ENCODE data around the gene PPP1R13B. TPM values are rescaled to one million over a fixed set of nuclear protein-coding genes. Genes with fewer than 3 reads are reported as not detected.

The PPP1R13B gene
- total and polyA plus RNA-seq, 11 donors, result 27.5 to 96.2 (median 75.4) TPM

DNA sequence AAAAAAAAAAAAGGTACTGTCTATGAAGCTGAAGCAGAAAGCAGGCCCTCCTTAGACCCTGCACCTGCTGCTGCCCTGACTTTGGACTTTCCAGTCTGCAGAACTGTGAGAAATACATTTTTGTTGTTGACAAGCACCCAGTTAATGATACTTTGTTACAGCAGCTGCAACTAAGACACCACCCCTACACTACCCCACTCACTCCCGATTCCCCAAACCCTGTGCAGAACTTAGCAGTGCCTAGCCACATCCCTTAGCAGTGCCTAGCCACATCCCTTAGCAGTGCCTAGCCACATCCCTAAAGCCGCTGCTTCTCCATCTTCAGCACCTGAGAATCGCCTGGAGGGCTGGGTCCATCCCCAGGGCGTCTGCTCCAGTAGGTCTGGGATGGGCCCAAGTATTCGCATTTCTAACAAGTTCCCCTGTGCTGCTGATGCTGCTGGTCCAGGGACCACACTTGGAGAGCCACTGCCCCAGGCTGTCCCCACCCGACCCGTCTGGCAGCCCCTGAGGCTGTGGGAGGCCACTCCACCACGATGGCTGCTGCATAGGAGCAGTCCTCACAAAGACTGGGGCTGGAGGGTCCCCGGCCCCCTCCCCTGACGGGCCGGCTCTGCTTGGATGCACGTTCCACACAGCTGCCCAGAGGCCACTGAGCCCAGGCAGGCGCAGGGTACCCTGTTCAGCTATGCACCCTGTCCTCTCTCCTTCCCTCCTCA lies 10.8 kb upstream of the PPP1R13B start:
- DNase-seq (peak in 1 of 5 donors; percentile 15), ATAC-seq (no peak)
- intact Hi-C loops (cut with DNase I), result no loop called here
- Histone ChIP-seq H3K4me3 (no peak overlapping the region), H3K9me3 (no peaks in the 10 kb centered on the region), H3K27me3 (no peaks in the 10 kb centered on the region), H3K36me3 (no peaks in the 10 kb centered on the region), H3K4me1 (peaks cover 5 to 47% (median 20%) of the 10 kb centered on the region in 12 donors), H3K27ac (no peak overlapping the region)
- 84 to 93% (median 91%) methylated on average over 11 to 13 of the region's 13 CpGs for WGBS, 4 donors
- TF ChIP-seq, protein P1, sequence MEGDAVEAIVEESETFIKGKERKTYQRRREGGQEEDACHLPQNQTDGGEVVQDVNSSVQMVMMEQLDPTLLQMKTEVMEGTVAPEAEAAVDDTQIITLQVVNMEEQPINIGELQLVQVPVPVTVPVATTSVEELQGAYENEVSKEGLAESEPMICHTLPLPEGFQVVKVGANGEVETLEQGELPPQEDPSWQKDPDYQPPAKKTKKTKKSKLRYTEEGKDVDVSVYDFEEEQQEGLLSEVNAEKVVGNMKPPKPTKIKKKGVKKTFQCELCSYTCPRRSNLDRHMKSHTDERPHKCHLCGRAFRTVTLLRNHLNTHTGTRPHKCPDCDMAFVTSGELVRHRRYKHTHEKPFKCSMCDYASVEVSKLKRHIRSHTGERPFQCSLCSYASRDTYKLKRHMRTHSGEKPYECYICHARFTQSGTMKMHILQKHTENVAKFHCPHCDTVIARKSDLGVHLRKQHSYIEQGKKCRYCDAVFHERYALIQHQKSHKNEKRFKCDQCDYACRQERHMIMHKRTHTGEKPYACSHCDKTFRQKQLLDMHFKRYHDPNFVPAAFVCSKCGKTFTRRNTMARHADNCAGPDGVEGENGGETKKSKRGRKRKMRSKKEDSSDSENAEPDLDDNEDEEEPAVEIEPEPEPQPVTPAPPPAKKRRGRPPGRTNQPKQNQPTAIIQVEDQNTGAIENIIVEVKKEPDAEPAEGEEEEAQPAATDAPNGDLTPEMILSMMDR (IDR thresholded peaks at IDR 0.05), result no peak
- no peak for TF ChIP-seq POLR2A (IDR thresholded peaks at IDR 0.05)

- Histone ChIP-seq H3K4me1 (peaks cover 5 to 44% (median 20%) of the 10 kb centered on the region in 12 donors), H3K36me3 (no peaks in the 10 kb centered on the region), H3K4me3 (no peak overlapping the region), H3K27me3 (no peaks in the 10 kb centered on the region), H3K27ac (no peak overlapping the region), H3K9me3 (no peaks in the 10 kb centered on the region)
- 79 to 98% (median 89%) methylated on average over 5 to 6 of the region's 6 CpGs for WGBS, 4 donors
- ATAC-seq (no peak), DNase-seq (no peak)
- TF ChIP-seq POLR2A (IDR thresholded peaks at IDR 0.05), result no peak
- TF ChIP-seq, protein P1 (IDR thresholded peaks at IDR 0.05), result no peak
- intact Hi-C loops (cut with DNase I), result no loop called here
Observed at GRCh38 chr14:103857256-103857655, 9.9 kb upstream of the PPP1R13B start.

DNA sequence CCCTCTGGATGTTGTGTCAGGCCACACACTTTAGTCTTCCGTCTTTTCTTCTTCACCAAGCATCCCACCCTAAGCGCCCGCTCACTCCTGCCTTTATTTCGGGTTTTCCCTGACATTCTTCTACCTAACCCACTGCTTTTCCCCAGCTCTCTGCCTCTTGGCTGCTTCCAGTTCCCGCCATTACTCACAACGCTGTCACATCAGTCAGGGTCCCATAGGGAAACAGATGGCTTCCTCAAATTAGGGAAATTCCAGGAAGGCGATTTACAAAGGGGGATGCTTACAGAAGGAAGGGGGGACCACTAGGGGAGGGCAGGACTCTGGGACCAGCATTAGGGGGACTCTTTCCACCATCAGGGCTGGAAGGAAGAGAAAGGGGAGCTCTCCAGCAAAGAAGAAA lies 9.2 kb upstream of the PPP1R13B start:
- TF ChIP-seq, protein P1 (IDR thresholded peaks at IDR 0.05), result no peak
- no peak for TF ChIP-seq POLR2A (IDR thresholded peaks at IDR 0.05)
- intact Hi-C loops (cut with DNase I), result no loop called here
- 55 to 63% (median 61%) methylated on average over 7 of the region's 7 CpGs for WGBS, 4 donors
- ATAC-seq (no peak), DNase-seq (no peak)
- no peaks in the 10 kb centered on the region for H3K36me3 ChIP-seq
- H3K27me3 ChIP-seq, result no peaks in the 10 kb centered on the region
- H3K9me3 ChIP-seq, result no peaks in the 10 kb centered on the region
- no peak overlapping the region for H3K4me3 ChIP-seq
- H3K27ac ChIP-seq, result peak overlapping the region in 1 of 12 donors; percentile 73
- H3K4me1 ChIP-seq, result peaks cover 5 to 38% (median 20%) of the 10 kb centered on the region in 12 donors

DNA sequence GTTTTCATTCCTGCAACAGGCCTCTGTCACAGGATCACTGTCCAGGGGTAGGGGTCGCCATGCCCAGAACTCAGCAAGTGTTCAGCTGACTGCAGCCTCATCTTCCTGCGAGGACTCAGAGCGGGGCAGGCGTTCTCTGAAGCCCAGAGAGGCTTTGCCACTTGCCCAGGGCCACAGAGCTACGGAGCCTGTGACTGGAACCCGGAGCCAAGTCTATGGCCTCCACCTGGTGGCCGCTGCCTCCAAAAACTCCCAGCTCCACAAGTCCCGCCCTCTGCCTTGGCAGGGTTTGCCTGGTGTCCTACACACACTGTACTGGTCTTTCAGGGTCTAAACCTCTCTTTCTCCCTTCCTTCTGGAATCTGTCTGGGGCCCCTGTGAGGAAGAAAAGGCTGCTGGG lies 8.7 kb upstream of the PPP1R13B start:
- no peak for ATAC-seq
- Histone ChIP-seq H3K36me3 (no peaks in the 10 kb centered on the region), H3K27me3 (no peaks in the 10 kb centered on the region), H3K27ac (peak overlapping the region in 8 of 12 donors; percentile 36 to 79 (median 65)), H3K4me1 (peaks cover 5 to 38% (median 20%) of the 10 kb centered on the region in 12 donors), H3K9me3 (no peaks in the 10 kb centered on the region), H3K4me3 (no peak overlapping the region)
- TF ChIP-seq POLR2A (IDR thresholded peaks at IDR 0.05), result no peak
- TF ChIP-seq, protein P1 (IDR thresholded peaks at IDR 0.05), result no peak
- no peak for DNase-seq
- intact Hi-C loops (cut with DNase I), result no loop called here
- 89 to 93% (median 90%) methylated on average over 6 to 8 of the region's 8 CpGs for WGBS, 4 donors

All from heart left ventricle (tissue), 16 donors.